Kidney (tissue), 14 donors: ENCODE data around the gene TBL1X. TPM values are rescaled to one million over a fixed set of nuclear protein-coding genes. Genes with fewer than 3 reads are reported as not detected.
A peak's percentile ranks its signal among the peaks of the same experiment; 100 is the strongest.

ENCODE experiments used
- DNase-seq, 5 donors: peaks; one replicate each; pipeline ENCODE4 v3.0.0-alpha.2; 2013 to 2020
- FAIRE-seq: peaks from 2 replicates; lab custom pipeline; 2012; peaks lifted over from hg19 to GRCh38; lab: Jason Lieb, UNC
- H3K27ac ChIP-seq, 2 donors: one replicate each; pipeline ENCODE4 v1.7.0; 2013; ENCODE audit warnings: low read depth in 2 of 2, low read length in 2 of 2, inconsistent platforms in 1 of 2
- H3K27me3 ChIP-seq: one replicate; pipeline ENCODE4 v1.7.1; 2013; ENCODE audit warnings: low read length, inconsistent platforms; ENCODE audit not compliant: control insufficient read depth, insufficient read depth
- H3K36me3 ChIP-seq, 3 donors: one replicate each; pipeline versions ENCODE4 v1.7.0 to v1.7.1; 2013; ENCODE audit warnings: low read length in 3 of 3, control low read depth in 1 of 3, inconsistent platforms in 1 of 3; ENCODE audit not compliant: insufficient read depth in 3 of 3, control insufficient read depth in 2 of 3
- H3K4me1 ChIP-seq, 3 donors: one replicate each; pipeline versions ENCODE4 v1.7.0 to v1.7.1; 2013; ENCODE audit warnings: low read length in 3 of 3, inconsistent platforms in 1 of 3, low read depth in 1 of 3; ENCODE audit not compliant: control insufficient read depth in 2 of 3, insufficient read depth in 2 of 3
- H3K4me3 ChIP-seq, 3 donors: one replicate each; pipeline versions ENCODE4 v1.7.0 to v1.8.1; 2013; ENCODE audit warnings: low read length in 3 of 3, control low read depth in 1 of 3, inconsistent platforms in 1 of 3
- H3K9ac ChIP-seq, 3 donors: one replicate each; pipeline versions ENCODE4 v1.7.0 to v1.7.1; 2013; ENCODE audit warnings: low read length in 3 of 3, control low read depth in 1 of 3, inconsistent platforms in 1 of 3
- H3K9me3 ChIP-seq, 3 donors: one replicate each; pipeline versions ENCODE4 v1.7.0 to v1.7.1; 2013; ENCODE audit warnings: low read length in 3 of 3, control low read depth in 1 of 3, inconsistent platforms in 1 of 3; ENCODE audit not compliant: control insufficient read depth in 2 of 3, insufficient read depth in 1 of 3
- intact Hi-C: fragments of 100-400 bp; cut with DNase I; formaldehyde crosslinking; loops from one replicate; pipeline ENCODE4 v1.11.1; 2022
- polyA plus RNA-seq: library from polyadenylated mRNA; stranded (reverse); fragments of 350-450 nt; fragmentation: Illumina TruSeq; extraction: RNeasy Lipid Tissue Mini Kit (QIAGEN cat#74804); gene quantifications from one replicate; pipeline ENCODE4 v1.2.3, GENCODE V29; 2014; ENCODE audit warnings: low read depth, low replicate concordance; ENCODE audit not compliant: insufficient read depth
- total RNA-seq: library from RNA; stranded (reverse); fragmentation: NEBNext Ultra II Directional; extraction: Animal tissue kit (Norgen Biotek cat#: 25700); gene quantifications from one replicate; pipeline ENCODE4 v1.2.1, GENCODE V29; 2021
- TF ChIP-seq, protein P1 (sequence below): IDR thresholded peaks from 3 replicates; pipeline ENCODE4 v1.5.1; 2012; ENCODE audit warnings: mild to moderate bottlenecking, moderate library complexity, borderline replicate concordance; ENCODE audit not compliant: insufficient read depth; ENCODE audit errors: extremely low read depth
- donor health status: control.
- donor health status: control.
- donor health status: control.
- donor health status: control.
- donor health status: control.
- donor health status: DM: yes; HTN: yes; CAD: no.
- donor health status: Normal renal cell carcinoma (clear cell type).

The TBL1X gene
- total and polyA plus RNA-seq, 2 donors from 2014 or later, result 12.5 to 43.0 TPM

- Histone ChIP-seq H3K27me3 (no peaks in the 10 kb centered on the region), H3K4me3 (no peak overlapping the region), H3K27ac (no peak overlapping the region), H3K9me3 (no peaks in the 10 kb centered on the region), H3K36me3 (no peaks in the 10 kb centered on the region), H3K4me1 (peaks cover 0 to 5% (median 0%) of the 10 kb centered on the region in 3 donors), H3K9ac (no peak overlapping the region)
- TF ChIP-seq, protein P1, sequence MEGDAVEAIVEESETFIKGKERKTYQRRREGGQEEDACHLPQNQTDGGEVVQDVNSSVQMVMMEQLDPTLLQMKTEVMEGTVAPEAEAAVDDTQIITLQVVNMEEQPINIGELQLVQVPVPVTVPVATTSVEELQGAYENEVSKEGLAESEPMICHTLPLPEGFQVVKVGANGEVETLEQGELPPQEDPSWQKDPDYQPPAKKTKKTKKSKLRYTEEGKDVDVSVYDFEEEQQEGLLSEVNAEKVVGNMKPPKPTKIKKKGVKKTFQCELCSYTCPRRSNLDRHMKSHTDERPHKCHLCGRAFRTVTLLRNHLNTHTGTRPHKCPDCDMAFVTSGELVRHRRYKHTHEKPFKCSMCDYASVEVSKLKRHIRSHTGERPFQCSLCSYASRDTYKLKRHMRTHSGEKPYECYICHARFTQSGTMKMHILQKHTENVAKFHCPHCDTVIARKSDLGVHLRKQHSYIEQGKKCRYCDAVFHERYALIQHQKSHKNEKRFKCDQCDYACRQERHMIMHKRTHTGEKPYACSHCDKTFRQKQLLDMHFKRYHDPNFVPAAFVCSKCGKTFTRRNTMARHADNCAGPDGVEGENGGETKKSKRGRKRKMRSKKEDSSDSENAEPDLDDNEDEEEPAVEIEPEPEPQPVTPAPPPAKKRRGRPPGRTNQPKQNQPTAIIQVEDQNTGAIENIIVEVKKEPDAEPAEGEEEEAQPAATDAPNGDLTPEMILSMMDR, result no peak
- no peak for DNase-seq
- intact Hi-C loops, result no loop called here
- no peak for FAIRE-seq
Observed at GRCh38 chrX:9475984-9476383, 11.1 kb downstream of the TBL1X start.

GRCh38 chrX:9476810-9477575 lies 12.1 kb downstream of the TBL1X start:
- H3K27ac ChIP-seq, result peak overlapping the region in 1 of 2 donors; percentile 14
- H3K9me3 ChIP-seq, result no peaks in the 10 kb centered on the region
- DNase-seq (no peak), FAIRE-seq (peak; percentile 88)
- no peak overlapping the region for H3K9ac ChIP-seq
- peaks cover 0 to 5% (median 0%) of the 10 kb centered on the region in 3 donors for H3K4me1 ChIP-seq
- H3K4me3 ChIP-seq, result no peak overlapping the region
- TF ChIP-seq, protein P1, result no peak
- H3K27me3 ChIP-seq, result no peaks in the 10 kb centered on the region
- no peaks in the 10 kb centered on the region for H3K36me3 ChIP-seq
- intact Hi-C loops, result no loop called here

DNA sequence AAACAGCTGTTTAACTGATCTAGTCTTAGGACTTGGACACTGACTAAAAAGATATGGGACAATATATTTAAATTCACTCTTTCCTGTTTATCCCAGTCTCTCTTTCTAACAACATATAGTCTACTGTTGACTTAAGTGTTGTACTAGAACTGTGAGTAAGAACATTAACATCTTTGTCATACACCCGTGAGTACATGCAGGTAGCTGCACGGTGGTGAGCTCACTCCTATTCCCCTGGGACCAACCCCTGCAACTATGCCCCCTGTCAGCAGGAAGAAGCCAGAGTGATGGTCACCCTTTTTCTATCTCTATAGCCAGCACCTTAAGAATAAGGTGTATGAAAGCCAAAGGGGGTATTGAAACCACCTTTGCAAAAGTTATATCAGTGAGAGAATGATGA lies 17.6 kb downstream of the TBL1X start:
- H3K4me3 ChIP-seq, result no peak overlapping the region
- no peaks in the 10 kb centered on the region for H3K4me1 ChIP-seq
- H3K9ac ChIP-seq, result no peak overlapping the region
- H3K9me3 ChIP-seq, result no peaks in the 10 kb centered on the region
- no peaks in the 10 kb centered on the region for H3K27me3 ChIP-seq
- FAIRE-seq, result no peak
- TF ChIP-seq, protein P1, result no peak
- DNase-seq, result no peak
- no peaks in the 10 kb centered on the region for H3K36me3 ChIP-seq
- intact Hi-C loops, result no loop called here
- H3K27ac ChIP-seq, result no peak overlapping the region
